HG03064 (cell line): ENCODE measurements around the gene GALNT5.

Source experiments
- ATAC-seq: cut with Tn5 transposase; IDR thresholded peaks from one replicate; pipeline ENCODE4 v1.9.1; 2021; ENCODE audit warnings: low read depth; ENCODE audit not compliant: unreplicated experiment

GALNT5 gene

GRCh38 chr2:157362627-157363026 is 105.1 kb downstream of the GALNT5 start:
- ATAC-seq = no peak

GRCh38 chr2:157363612-157364101 is 106.2 kb downstream of the GALNT5 start:
- peak; percentile 60 for ATAC-seq
